ENCODE results near the gene GLI3.

DNA sequence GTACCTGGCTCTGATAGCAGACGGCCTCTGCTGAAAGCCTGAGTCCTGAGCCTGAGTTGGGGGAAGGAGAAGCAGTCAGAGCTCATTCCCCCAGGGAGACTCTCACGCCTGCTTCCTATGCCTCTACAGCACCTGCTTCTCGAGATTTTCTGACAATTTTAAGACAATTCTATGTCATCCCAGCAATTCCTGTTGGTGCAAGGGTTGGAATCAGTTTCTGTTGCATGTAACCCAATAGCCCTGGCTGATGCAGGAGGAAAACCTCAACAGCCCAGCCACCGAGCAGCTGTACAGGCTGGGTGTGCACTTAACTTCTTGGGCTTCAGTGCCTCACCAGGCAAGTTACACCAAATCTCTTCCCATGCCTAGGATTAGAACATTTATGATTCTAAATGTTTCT is 134.7 kb downstream of the GLI3 start:
- TF ChIP-seq RCOR1 (conservative IDR thresholded peaks at IDR 0.05; ENCODE audit: low read depth, low read length) (no peak), POLR2A (IDR thresholded peaks at IDR 0.05; ENCODE audit: low read depth, low read length) (no peak), CREB1 (IDR thresholded peaks at IDR 0.05; ENCODE audit: low read depth) (no peak), MAX (IDR thresholded peaks at IDR 0.05; ENCODE audit: low read depth, low read length) (no peak), CTCF (IDR thresholded peaks at IDR 0.05 in 2 of 3, conservative IDR thresholded peaks at IDR 0.05 in 1 of 3; ENCODE audit: control insufficient read depth in 2 of 3, extremely low read depth in 1 of 3, insufficient read depth in 1 of 3, low read depth in 3 of 3, low read length in 3 of 3) (no peak), CBFB (IDR thresholded peaks at IDR 0.05; ENCODE audit: low read depth) (no peak), CHD2 (IDR thresholded peaks at IDR 0.05; ENCODE audit: borderline replicate concordance, low read depth, low read length) (no peak), POLR2AphosphoS5 (IDR thresholded peaks at IDR 0.05; ENCODE audit: low read length) (no peak), BACH1 (IDR thresholded peaks at IDR 0.05; ENCODE audit: borderline replicate concordance) (no peak), SUZ12 (IDR thresholded peaks at IDR 0.05; ENCODE audit: unreplicated experiment) (no peak)

All from GM12878 (cell line).